HG02981 (cell line): ENCODE results near the gene KCNC2.
"Not testable (repeated sequence)": the region's sequence is repeated elsewhere in the genome, so short reads cannot be mapped to it uniquely, and the experiment has no call there.

Experiments
- ATAC-seq: cut with Tn5 transposase; IDR thresholded peaks from one replicate; pipeline ENCODE4 v1.9.1; 2021; ENCODE audit warnings: mild to moderate bottlenecking, moderate library complexity; ENCODE audit not compliant: unreplicated experiment

KCNC2 gene

DNA sequence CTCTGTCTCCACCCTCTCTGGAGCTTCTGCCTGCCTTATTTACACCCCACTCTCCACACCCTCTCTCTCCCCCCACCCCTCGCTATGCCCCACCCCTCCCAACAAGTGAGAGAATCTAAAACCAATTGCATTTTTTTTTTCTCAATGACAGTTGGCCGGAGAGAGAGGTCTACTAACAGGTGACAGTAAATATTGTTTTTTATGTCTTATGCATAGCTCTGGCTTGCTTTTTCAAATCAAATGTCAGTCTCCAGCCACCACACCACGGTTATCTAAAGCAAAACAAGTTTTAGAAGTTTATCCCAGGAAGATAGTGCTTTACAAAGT lies at the start of gene KCNC2:
Gene KCNC2, minus strand, starts transcription at position 28 of the 327 bp plus-strand sequence.
- ATAC-seq: no peak

DNA sequence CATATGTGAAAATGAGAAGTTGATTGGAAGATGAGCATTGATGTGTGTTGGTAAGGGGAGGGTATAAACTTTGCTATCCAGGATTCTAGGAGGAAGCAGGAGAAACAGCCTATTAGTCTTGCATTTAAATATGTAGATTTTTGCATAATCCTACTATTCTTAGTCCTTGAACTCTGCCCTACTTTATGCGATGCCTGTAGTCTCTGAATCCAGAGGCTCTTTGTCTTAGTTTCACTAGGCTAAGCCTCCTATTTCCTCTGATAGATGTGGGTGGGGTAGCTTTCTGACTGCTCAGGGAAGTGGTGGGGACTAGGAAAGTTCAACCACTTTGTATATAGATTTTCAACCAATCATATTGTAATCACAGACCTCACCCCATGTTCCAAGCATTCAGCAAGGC lies 49.5 kb upstream of the KCNC2 start:
- no peak for ATAC-seq

DNA sequence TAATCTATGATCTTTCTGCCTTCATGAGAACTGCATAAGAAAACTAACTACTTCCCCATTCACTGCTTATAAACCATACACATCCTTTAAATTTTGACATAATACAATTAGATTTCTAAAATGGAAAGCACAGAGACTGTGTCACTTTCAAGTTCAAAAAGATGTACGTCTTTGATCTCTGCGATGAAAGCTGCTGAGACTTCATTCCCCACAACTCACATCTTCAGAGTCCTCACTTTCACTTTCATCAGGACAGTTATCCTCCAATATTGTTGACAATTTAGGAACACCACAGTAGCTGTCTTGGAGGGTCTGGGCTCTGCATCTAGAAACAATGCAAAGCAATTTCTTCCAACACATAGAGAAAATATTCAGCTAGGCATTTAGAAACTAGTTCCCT lies 47.9 kb upstream of the KCNC2 start:
- no peak for ATAC-seq

DNA sequence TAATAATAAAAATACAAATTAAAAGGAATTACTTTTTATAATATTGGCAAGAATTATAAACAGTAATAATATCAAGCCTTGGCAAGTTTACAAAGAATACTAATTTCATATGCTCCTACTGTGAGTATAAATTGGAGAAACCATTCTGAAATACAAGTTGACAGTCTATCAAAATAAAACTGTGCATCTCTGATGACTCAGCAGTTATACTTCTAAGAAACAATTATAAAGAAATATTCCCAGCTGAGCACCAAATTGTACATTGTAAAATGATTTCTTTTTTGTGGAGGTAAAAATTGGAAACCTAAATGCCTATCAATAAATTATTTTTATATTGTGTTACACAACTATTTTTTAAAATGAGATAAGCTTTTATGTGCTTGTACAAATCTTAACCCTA lies 35.5 kb upstream of the KCNC2 start:
- ATAC-seq: no peak

DNA sequence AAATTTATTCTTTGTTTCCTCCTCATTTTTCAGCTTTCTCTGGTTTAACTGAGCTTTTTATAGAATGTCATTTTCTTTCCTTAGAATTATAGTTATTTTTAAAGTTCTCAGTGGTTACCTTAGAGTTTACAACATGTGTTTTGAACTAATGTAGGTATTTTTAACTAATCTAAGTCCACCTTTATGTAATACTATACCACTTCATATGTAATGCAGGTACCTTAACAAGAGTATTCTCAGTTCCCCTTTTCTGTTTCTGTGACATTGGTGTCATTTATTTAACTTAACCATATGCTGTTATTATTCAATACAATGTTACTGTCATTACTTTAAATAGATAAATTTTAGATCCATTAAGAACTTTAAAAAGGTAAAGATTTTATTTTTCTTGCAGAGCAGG lies 30.3 kb upstream of the KCNC2 start:
- ATAC-seq: peak; percentile 94

DNA sequence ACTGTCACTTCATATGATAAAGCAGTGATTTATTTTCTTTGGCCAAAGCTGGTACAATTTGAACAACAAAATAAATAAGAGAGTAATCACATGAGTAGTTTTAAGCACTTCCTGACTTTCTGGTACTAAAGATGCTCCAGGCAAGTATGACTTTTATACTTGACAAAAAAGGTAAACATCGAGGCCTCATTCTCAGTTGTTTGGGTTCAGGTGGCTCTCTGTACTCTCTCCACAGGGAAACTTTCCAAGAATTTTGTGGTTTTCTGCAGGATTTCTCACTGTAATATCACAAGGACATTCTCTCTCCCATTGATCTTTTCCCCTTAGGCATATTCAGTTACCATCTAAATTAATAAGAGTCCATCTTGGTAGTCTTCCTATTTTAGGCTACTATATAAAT lies 26.6 kb upstream of the KCNC2 start:
- ATAC-seq: no peak

DNA sequence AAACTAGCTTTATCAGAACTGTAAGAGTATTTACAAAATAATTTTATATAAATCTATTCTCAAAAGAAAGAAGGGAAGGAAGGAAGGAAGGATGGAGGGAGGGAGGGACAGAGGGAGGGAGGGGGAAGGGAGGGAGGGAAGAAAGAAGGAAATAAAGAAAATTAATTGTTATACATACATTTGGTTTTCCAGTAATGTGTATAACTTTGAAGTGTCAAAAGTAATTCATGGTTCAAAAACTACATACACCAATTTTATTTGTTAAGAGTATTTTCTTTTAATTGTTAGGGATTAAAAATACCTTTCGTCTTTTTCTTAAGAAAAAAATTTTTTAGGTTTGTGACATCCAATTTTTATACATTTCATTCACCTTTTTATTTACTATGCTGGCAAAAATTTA lies 17.5 kb upstream of the KCNC2 start:
- no peak for ATAC-seq

DNA sequence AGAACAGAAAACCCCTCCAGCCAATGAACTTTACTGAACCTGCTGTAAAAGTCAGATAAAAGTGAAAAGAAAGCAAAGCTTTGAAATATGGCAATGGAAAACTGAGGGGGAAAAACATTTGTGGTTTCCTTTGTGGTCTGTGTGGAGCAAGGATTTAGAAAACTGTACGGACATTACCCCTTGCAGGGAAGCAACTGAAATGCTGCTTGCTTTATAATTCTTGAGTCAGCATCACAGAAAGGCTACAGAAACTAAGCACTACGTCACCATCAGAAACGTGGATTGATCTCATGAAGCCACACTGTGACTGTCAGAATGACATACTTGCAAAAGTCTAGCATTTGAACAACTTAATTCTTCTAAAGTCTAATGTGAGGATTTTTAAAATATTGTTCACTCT lies 2.4 kb upstream of the KCNC2 start:
- no peak for ATAC-seq

DNA sequence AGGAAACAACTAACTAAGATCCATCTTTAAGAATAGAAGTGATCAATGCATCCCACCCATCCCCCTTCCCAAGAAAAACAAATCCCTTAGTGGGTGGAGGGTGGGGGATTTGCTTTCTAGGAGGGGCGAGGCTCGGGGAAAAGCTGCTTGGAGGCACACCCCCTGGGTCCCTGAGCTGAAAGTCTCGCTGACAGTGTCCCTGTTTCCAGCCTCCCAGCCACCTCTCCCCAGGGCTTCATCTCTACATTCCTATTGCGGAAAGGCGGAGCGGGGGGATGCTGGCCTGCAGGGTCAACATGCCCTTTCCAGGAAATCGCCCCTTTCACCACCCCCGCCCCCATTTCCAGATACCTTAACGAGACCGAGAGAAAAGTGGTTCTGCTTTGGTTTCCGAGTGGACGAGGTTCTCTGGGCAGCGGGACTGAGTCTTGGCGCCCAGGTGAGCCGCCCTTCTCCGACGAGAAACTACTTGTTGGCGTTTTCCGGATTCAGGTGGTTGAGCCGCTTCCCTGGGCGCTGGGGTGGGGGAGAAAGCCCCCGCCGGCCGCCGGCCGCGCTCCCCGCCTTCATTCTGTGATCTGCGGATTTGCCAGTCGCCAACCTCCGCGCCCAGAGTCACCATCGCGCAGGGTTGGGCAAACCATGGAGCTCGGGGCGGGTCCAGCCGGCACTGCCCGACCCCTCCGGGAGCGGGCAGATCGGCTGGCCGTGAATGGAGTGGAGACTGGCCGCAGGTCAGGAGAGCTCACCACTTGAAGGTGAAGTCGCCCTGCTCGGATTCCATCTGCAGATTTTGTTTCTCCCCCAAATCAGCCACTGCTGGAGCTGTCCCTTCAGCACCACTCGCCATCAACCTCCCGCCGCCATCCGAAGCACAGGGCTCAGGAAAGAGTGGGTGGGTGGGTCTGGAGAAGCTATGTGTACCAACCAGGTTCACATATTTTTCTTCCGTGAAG lies 505 bp downstream of the KCNC2 start:
- no peak for ATAC-seq

DNA sequence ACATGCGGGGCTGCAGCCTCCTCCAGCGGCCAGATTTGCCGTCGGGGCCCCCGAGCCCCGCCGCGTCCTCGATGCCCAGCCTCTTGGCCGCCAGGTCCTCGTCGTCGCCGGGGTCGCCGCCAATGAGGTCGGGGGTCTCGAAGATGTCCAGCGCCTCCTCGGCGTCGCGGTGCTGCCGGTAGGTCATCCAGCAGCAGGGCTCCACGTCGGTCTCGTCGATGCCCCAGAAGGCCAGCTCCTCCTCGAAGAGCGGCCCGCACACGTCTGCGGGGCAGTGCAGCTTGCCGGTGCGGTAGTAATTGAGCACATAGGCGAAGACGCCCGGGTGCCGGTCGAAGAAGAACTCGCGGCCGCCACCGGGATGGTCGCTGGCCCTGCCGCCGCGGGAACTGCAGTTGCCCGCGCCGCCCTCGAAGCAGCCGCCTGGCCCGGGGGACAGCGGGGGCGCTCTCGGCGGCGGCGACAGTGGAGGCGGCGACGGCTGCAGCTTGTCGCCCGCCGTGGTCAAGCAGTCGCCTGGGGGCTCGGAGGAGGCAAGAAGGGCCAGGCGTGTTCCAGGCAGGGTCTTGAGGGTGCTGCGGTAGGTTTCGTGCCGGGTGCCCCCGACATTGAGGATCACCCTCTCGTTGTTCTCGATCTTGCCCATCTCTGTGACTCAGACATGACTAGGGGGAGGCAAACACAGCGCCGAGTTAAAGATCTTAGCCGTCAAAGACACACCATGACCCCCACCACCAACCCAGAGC lies 2.1 kb downstream of the KCNC2 start:
- ATAC-seq: no peak

DNA sequence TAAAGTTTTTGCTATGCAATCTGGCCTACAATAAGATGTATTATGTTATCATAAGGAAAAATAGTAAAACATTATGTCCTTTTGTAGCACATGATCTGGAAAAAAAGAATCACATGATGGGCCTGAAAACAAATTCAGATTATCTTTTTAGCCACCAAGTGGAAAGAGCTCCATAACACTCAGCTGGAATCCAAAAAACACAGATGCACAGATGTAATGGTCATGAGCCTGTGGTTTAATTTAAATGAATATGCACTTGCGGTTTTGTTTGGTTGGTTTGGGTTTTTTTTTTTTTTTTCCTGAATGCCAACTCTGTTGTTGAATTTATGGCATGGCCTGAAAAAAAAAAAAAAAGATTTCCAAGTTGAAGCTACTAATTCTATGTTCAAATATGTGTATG lies 4.1 kb downstream of the KCNC2 start:
- no peak for ATAC-seq

DNA sequence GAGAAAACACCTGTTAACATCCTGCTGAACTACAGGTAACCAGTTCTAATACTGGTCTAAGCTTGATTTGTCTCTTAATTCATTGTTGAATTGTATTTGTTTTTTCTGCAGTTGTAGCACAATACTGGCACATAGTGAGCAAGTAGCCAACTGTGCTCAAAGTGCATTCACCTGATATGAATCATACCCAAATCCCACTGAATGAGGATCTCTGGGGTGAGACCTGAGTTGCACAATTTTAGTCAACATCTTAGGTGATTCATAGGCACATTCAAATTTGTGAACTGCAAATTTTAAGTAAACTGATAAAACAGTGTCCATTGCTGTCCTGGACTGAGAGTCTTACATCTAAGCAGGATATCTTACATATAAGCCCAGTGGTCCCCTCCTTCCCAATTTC lies 12.8 kb downstream of the KCNC2 start:
- ATAC-seq: no peak

DNA sequence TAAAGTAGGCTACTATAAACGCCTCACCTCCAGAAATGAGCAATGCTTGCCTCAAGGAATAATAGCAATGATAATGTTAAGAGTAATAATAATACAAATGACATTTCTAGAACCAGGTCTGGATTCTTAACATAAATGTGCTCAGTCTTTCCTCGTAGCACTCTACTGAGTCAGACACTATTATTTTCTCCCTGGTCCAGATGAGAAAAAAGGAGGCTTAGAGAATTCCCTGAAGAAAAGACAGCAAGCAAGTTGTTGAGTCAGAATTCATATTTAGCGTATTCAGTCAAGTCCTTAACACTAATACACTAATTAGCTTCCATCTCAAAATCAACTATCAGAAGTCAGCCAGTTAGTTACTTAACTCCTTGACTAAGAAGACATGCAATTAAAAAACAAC lies 13.2 kb downstream of the KCNC2 start:
- ATAC-seq: no peak

DNA sequence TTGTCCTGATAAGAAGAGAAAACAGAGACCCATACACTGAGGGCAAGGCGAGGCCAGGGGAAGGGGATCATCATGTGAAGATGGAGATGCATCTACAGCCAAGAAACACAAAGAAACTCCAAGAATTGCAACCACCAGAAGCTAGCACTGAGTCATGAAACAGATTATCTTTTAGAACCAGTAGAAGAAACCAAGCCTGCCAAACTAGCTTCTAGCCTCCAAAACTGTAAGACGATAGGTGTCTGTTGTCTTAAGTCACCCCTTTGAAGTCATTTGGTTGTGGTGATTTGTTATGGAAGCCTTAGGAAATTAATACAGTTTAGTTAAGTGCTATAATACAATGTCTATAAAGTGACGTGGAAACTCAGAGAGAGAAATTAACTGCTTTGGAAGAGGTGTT lies 15.4 kb downstream of the KCNC2 start:
- no peak for ATAC-seq

DNA sequence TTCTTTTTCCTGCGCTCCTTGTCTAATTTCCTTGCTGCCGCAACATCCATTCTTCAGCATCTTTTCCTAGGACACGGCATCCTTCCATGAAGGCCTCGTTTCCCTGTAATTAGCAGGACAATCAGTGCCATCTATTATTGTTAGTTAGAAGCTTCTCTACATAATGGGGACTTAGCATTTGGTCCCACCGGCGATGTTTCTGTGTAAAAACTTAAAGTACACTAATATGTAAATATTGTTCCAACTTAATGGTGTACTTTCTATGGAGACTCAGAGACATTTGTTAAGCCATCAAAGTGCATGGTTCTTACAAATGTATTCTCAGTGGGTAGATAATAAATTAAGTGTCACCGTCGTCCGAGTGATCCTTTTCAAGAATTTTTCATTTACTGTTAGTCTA lies 17.4 kb downstream of the KCNC2 start:
- ATAC-seq: no peak

DNA sequence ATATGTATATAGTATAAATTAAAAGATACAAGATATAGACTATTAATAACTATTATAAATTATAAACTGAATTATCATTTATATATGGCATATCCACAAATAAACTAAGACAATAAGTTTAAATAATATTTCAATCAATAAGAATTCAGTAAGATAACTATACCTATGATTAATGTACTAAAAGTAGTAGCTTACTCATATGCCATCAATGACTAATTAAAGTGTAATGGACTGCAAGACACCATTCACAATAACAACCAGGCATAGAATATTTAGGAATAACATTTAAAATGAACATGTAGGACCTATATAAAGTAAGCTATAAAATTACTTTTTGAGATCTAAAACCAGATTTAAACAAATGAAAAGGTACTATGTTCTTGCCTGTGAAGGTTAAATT lies 18.8 kb downstream of the KCNC2 start:
- ATAC-seq: no peak

DNA sequence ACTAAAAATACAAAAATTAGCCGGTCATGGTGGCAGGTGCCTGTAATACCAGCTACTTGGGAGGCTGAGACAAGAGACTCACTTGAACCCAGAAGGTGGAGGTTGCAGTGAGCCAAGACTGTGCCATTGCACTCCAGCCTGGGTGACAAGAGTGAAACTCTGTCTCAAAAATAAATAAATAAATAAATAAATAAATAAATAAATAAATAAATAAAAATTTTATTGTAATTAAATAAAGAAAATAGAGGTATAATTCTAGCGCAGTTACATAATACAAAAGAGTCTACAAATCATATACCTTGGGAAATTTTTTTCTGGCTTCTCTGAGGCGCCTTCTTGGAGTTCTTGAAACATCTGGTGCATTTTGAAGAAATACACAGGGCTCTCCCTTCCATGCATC lies 23.8 kb downstream of the KCNC2 start:
- not testable (repeated sequence) for ATAC-seq

DNA sequence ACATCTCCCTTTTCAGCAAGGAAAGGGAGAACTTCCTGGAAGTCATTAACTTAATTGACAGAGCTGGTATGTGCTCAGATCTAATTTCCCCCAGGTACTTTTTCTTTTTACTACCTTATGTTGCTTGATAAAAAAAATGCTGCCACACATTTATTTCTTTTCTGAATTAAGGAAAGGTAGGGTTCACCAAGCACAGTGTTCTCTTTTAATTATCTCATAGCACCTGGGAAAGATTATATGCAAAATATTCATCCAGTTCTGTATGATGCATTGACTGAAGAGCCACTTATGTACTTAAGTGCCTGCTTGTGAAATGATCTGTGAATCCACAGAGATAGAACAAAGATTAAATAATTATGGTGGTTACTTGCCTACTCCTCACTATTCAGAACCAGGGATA lies 25.1 kb downstream of the KCNC2 start:
- ATAC-seq: no peak

DNA sequence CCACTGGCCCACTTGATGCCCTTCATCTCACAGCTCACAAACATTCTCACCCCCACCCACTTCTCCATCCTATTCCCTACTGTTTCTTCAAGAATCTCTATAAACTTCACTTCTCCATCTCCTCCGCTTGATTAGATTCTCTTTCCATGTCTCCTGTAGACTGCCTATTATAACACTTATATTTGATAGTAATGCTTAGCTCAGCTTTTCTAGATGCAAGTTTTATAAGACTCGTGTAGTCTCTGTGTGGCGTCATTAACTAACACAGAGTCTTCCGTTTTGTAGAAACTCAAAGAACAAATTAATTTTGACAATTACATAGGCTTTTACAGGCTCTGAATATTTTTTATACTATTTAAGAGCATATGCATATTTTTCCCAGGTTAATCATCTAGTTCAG lies 25.7 kb downstream of the KCNC2 start:
- ATAC-seq: no peak

DNA sequence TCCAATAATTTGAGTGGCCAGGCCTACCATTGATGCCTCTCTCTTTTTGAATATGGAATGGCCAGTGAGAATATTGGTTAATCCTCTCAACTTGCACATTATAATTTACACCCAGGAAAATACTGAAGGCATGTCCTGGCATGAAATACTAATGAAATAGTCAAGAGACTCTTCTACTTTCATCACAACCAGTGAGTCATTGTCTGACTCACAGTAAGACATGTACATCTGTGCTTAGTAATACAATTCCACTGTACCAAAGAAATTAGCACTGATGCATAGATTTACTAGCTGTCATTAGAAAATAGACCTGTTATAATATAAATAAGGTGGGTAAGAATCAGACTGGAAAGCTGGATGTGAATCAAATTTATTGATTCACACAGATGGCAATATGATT lies 31.6 kb downstream of the KCNC2 start:
- ATAC-seq: peak; percentile 81

DNA sequence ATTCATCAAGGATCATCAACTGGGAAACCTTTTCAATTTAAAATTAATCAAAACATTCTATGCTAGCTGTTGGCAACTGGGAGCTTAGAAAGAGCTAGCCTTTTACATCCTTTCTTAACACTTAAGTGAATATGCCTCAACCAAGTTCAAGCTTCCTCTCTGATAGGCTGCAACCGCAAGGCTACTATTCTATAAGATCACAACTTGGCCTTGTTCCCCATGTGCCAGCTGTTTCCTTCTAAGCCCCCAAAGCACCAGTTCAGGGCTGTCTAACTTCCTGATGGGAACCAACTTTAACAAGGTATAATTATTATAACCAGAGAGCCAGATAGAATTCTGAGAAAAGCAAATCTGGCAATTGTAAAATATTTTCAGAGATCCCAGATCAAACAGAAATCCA lies 37.0 kb downstream of the KCNC2 start:
- ATAC-seq: no peak

DNA sequence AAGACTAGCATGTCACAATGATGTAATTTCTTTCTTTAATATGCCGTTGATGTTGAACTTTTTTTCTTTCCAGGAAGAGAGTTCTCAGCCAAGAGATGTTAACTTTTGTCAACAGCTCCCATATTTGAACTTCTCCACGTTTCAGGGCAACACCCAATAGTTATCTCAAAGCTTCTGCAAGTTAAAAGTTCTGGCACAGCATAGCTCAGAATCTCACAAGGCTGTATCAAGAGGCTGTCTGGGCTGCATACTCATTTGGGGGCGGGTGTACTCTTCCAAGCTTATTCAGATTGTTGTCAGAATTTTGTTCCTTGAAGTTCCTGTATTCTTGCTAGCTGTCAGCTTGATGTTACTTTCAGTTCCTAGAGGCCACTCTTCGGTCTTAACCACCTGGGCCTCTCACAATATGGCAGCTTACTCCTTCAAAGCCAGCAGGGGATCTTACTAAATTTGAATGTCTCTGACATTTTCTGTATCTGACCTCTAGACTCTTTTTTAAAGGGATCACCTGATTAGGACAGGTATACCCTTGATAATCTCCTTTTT lies 38.9 kb downstream of the KCNC2 start:
- ATAC-seq: no peak
